Measurements from ENCODE around the gene SSC5D. TPM values are rescaled to one million over a fixed set of nuclear protein-coding genes. Genes with fewer than 3 reads are reported as not detected.
"Not testable (repeated sequence)": the region's sequence is repeated elsewhere in the genome, so short reads cannot be mapped to it uniquely, and the experiment has no call there.

The SSC5D gene
- total and polyA plus RNA-seq, 10 donors, result 0.61 to 30.6 (median 16.2) TPM

DNA sequence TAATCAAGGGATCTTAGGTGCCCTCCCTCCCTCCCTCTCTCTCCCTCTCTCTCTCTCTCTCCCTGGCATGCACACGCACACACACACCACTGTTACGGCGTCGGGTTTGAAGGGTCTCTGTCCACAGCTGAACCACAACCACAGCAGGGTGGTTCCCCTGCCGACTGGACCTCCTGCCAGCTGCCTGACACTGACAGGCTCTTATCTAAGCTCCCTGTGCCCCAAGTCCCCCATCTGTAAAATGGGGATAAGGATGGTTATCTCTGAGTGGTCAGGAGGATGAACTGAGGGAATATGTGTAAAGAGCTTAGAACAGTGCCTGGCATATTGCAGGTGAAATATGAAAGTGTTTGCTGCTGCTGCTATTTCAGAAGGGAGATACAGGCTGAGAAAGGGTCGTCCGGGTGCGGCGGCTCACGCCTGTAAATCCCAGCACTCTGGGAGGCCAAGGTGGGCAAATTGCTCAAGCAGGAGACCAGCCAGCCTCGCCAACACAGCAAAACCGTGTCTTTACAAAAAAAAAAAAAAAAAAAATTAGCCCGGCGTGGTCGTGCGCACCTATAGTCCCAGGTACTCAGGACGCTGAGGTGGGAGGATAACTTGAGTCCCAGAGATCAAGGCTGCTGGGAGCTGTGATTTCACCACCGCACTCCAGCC, 44.3 kb upstream of the SSC5D start:
- H3K36me3 ChIP-seq, result no peaks in the 10 kb centered on the region
- no peak for TF ChIP-seq CTCF (IDR thresholded peaks at IDR 0.05 in 8 of 11, conservative IDR thresholded peaks at IDR 0.05 in 3 of 11)
- TF ChIP-seq POLR2AphosphoS5 (IDR thresholded peaks at IDR 0.05), result no peak
- no peak for TF ChIP-seq POLR2A (IDR thresholded peaks at IDR 0.05)
- no peaks in the 10 kb centered on the region for H3K9me3 ChIP-seq
- peaks cover 7 to 89% (median 63%) of the 10 kb centered on the region in 7 donors for H3K27me3 ChIP-seq (replicated peaks in 1 of 7)
- WGBS, 5 donors, result 27 to 42% (median 38%) methylated on average over 16 to 18 of the region's 18 CpGs
- no peak overlapping the region for H3K4me3 ChIP-seq
- H3K27ac ChIP-seq, result no peak overlapping the region
- DNase-seq, result no peak
- H3K4me1 ChIP-seq, result peaks cover 11 to 35% (median 26%) of the 10 kb centered on the region in 6 donors
- intact Hi-C loops (cut with DNase I; ENCODE audit: low total_unique reads), result no loop called here

- peaks cover 11 to 35% (median 26%) of the 10 kb centered on the region in 6 donors for H3K4me1 ChIP-seq
- no peaks in the 10 kb centered on the region for H3K36me3 ChIP-seq
- intact Hi-C loops (cut with DNase I; ENCODE audit: low total_unique reads), result no loop called here
- WGBS, 5 donors, result 47 to 50% (median 49%) methylated on average over 11 of the region's 11 CpGs
- H3K27me3 ChIP-seq (replicated peaks in 1 of 7), result peaks cover 7 to 89% (median 61%) of the 10 kb centered on the region in 7 donors
- DNase-seq, result no peak
- TF ChIP-seq CTCF (IDR thresholded peaks at IDR 0.05 in 8 of 11, conservative IDR thresholded peaks at IDR 0.05 in 3 of 11) (no peak), POLR2A (IDR thresholded peaks at IDR 0.05) (no peak)
- H3K4me3 ChIP-seq, result no peak overlapping the region
- no peaks in the 10 kb centered on the region for H3K9me3 ChIP-seq
- no peak overlapping the region for H3K27ac ChIP-seq
Measured at GRCh38 chr19:55444646-55445045, 43.6 kb upstream of the SSC5D start.

DNA sequence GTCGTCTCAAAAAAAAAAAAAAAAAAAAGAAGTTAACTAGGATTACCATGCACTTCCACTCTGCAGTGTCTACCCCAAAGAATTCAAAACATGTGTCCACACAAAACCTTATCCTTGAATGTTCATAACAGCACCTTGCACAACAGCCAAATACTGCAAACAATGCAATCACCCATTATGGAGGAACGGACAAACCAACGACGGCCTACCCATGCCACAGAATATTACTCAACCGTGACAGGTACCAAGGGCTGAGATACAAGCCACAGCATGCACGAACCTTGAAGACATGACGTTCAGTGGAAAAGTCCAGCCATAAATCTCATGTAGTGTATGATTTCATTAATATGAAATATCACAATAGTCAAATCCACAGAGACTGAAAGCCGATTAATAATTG, 42.2 kb upstream of the SSC5D start:
- Histone ChIP-seq H3K27me3 (replicated peaks in 1 of 7) (peaks cover 3 to 87% (median 52%) of the 10 kb centered on the region in 7 donors), H3K4me1 (peaks cover 8 to 26% (median 17%) of the 10 kb centered on the region in 6 donors), H3K36me3 (no peaks in the 10 kb centered on the region), H3K4me3 (no peak overlapping the region), H3K27ac (no peak overlapping the region), H3K9me3 (no peaks in the 10 kb centered on the region)
- TF ChIP-seq POLR2AphosphoS5 (IDR thresholded peaks at IDR 0.05), result no peak
- TF ChIP-seq POLR2A (IDR thresholded peaks at IDR 0.05), result no peak
- TF ChIP-seq CTCF (IDR thresholded peaks at IDR 0.05 in 8 of 11, conservative IDR thresholded peaks at IDR 0.05 in 3 of 11), result no peak
- DNase-seq, result no peak
- 52 to 74% (median 58%) methylated on average over 8 of the region's 8 CpGs for WGBS, 5 donors
- intact Hi-C loops (cut with DNase I; ENCODE audit: low total_unique reads), result no loop called here

- WGBS, 5 donors, result 27 to 42% (median 41%) methylated on average over 15 to 16 of the region's 16 CpGs
- no peak overlapping the region for H3K4me3 ChIP-seq
- peaks cover 10 to 27% (median 17%) of the 10 kb centered on the region in 6 donors for H3K4me1 ChIP-seq
- H3K9me3 ChIP-seq, result no peaks in the 10 kb centered on the region
- peaks cover 8 to 87% (median 52%) of the 10 kb centered on the region in 7 donors for H3K27me3 ChIP-seq (replicated peaks in 1 of 7)
- H3K27ac ChIP-seq, result no peak overlapping the region
- H3K36me3 ChIP-seq, result no peaks in the 10 kb centered on the region
- no peak for DNase-seq
- intact Hi-C loops (cut with DNase I; ENCODE audit: low total_unique reads), result no loop called here
- TF ChIP-seq POLR2AphosphoS5 (IDR thresholded peaks at IDR 0.05), result no peak
- TF ChIP-seq CTCF (IDR thresholded peaks at IDR 0.05 in 8 of 11, conservative IDR thresholded peaks at IDR 0.05 in 3 of 11), result no peak
- no peak for TF ChIP-seq POLR2A (IDR thresholded peaks at IDR 0.05)
Measured at GRCh38 chr19:55447421-55448174, 40.6 kb upstream of the SSC5D start.

- intact Hi-C loops (cut with DNase I; ENCODE audit: low total_unique reads); H3K27ac ChIP-seq; H3K9me3 ChIP-seq; DNase-seq; H3K4me3 ChIP-seq; H3K36me3 ChIP-seq: not testable (repeated sequence)
- peaks cover 8 to 87% (median 51%) of the 10 kb centered on the region in 7 donors for H3K27me3 ChIP-seq (replicated peaks in 1 of 7)
- peaks cover 10 to 27% (median 19%) of the 10 kb centered on the region in 6 donors for H3K4me1 ChIP-seq
- WGBS, 5 donors, result 84 to 91% (median 87%) methylated on average over 5 of the region's 5 CpGs
Measured at GRCh38 chr19:55448175-55448490, 40.1 kb upstream of the SSC5D start.

Data from spleen (tissue), 11 donors.